Activated effector memory CD4-positive, alpha-beta T cell treated with anti-CD3 and anti-CD28 coated beads, Interleukin-2, amount 50 U/mL, for 16 hours (primary cell): ENCODE results near the gene PRDM2.

Source experiments
- DNase-seq: peaks from one replicate; pipeline ENCODE4 v3.0.0-alpha.2; 2020

Gene PRDM2

DNA sequence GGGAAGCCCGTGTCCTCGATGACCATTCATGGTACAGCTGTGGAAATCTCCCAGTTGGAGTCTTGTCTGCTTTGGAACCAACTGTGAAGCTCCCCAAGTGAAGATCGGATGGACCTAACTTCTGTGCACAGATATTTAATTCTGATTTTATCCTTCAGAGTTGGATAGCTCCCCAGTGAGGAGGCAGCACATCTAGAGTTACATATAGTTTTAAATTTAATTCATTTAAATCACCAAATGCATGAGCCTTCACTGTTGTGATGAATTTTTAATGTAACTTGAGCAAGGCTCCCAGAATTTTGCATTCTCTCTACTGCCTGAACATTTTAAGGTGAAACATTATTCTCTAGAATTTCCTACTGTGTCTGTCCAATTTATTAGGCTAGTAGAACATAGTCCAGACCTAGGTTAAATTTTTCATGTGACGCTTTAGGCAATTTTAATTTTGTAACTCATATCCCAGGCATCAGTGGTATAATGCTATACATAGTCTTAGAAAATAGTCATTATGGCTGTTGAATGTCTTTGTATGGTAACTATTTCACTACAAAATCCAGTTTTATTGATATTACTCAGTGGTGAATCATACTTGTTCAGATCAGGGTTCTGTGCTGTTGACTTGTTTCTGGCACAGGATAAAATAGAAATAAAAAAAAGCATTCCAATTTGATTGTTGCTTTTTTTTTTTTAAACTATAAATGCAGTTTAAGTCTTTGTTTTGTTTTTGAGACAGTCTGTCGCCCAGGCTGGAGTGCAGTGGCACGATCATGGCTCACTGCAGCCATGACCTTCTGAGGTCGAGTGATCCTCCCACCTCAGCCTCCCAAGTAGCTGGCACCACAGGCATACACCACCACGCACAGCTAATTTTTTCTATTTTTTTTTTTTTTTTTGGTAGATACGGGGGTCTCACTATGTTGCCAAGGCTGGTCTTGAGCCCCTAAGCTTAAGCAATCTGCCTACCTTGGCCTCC, 66.9 kb downstream of the PRDM2 start:
- no peak for DNase-seq

DNA sequence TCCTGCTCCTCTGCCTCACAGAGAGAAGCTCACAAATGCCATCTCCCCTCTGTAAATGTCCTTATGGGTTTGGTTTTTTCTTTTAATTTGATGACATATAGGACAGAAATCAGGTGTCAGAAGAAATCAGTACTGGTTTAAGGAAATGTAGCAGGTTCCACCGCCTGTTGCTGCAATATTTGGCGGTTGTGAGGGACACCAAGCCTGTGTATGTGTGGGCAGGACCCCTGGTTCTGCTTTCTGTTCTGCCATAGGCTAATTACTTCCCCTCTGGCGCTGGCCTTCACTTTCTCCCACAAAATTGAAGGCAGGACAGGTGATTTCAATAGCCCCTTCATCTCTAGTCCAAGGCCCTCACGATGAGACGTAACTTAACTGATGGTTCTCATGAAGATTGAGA, 69.2 kb downstream of the PRDM2 start:
- no peak for DNase-seq

DNA sequence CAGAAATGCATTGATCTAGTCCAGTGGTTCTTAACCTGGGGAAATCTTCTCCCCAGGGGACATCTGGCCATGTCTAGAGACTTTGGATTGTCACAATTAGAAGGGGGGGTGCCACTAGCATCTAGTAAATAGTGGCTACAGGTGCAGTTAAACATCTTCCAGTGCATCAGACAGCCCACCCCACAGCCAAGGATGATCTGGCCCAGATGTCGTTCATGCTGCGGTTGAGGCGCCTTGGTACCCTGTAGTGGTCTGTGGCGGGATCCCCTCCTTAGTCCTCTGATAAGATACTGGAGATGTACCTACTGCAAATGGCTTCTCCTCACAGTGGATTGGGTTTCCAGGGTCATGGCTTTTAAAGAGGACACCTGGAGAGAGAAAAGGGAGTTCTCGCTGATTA, 69.8 kb downstream of the PRDM2 start:
- DNase-seq = no peak

DNA sequence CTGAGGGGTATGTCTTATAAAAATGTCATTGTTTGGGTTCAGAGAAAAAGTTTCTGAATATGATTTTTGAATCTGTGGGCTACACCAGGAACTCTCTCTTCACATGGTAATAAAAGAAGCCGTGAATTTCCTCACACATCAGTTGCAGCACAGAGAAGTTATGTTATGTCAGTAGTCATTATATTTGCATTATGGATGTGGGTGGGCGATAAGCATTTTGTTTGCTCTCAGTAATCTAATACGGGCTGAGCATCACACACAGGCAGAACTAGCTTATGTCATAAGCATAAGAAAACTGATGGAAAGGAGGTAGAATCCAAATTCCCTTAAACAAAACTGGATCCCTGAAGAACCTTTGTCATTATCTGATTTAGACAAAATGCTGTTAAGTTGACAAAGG, 70.8 kb downstream of the PRDM2 start:
- DNase-seq = no peak

DNA sequence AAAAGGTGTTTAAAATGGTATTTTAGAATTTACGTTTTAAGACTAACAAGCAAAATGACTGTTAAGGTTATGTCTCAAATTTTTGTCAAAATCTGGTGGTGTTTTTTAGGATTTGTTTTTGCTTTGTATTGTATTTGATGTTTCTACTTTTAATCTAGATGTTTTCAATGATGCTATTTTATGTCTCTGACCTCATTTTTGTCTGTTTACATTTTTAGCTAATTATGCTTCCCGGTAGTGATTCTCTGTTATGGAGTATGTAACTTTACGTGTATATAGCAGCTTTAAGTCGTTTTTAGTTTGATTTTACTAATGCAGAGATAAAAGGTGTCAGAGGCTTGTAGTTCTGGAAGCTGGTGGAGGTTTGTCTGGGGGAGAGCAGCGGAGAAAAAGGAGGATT, 71.8 kb downstream of the PRDM2 start:
- no peak for DNase-seq

DNA sequence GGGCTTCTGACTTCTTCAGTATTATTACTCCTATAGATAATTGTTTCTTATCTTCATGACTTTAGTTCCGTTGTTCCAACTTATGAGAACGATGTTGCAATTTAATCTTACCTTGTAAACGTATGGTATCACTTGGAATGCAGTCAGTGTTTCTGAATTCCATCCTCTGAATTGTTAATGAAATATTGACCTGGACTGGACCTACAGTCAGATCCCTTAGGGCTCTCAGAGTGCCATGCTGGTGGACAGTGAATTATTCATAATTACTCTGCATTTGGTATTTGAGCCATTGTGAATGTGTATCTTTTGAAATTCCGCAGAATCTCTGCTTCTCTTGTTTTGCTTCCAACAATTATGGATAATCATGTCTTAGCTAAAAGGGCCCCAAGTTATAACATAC, 72.3 kb downstream of the PRDM2 start:
- DNase-seq = no peak

DNA sequence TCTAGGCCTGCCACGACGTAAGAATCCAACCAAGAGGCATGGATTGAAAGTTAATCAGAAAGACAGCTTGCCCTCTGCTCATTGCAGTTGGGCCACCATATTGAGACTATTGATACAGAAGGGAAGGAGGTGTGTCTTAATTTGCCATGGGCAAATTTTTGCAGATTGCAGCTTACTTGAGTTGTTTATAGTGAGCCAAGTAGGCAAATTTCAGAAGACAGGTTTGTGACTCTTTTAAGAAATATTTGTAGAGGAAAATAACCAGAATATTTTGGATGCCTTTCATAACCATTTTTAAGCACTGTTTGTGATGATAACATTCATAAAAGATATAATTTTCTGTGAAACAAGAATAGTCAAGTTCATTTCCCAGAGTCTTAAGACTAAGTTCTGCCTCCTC, 74.1 kb downstream of the PRDM2 start:
- no peak for DNase-seq

DNA sequence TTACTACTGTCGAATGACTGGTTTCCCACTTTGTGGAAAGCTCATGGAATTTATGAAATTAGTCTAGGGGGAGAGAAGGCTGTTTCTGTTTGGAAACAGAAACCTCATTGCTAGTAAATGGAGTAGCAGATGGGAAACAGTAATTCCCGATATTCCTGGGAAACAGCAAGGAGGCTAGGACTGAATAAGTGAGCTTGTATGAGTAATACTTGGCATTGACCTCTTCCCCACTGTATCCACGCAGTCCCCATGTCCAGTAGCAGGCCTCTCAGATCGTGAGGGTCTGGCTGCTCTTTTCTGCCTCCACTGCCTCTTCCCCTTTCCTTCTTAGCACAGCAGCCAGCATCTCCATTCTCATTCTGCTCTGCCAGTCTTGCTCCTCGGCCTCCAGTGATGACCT, 75.5 kb downstream of the PRDM2 start:
- DNase-seq = no peak

DNA sequence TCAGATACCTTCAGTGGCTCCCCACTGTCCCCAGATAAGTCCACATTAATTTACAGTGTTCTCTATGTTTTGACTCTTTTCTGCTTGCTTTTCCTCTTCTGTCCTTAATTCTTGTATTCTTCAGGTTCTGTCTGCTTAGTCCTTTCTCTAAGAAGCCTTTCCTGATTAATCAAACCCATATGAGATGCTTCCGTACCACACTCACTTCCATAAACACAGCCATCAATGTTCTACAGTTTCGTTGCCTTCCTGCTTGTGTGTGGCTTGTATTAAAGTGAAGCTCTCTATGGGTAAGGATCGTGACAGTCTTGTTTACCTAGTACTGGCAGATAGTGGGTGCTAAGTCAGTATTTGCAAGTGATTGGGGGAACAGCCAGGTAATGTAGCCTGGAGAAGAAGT, 75.9 kb downstream of the PRDM2 start:
- no peak for DNase-seq

DNA sequence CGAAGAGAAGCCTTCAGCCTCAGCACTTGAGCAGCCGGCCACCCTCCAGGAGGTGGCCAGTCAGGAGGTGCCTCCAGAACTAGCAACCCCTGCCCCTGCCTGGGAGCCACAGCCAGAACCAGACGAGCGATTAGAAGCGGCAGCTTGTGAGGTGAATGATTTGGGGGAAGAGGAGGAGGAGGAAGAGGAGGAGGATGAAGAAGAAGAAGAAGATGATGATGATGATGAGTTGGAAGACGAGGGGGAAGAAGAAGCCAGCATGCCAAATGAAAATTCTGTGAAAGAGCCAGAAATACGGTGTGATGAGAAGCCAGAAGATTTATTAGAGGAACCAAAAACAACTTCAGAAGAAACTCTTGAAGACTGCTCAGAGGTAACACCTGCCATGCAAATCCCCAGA, 78.4 kb downstream of the PRDM2 start:
- no peak for DNase-seq

DNA sequence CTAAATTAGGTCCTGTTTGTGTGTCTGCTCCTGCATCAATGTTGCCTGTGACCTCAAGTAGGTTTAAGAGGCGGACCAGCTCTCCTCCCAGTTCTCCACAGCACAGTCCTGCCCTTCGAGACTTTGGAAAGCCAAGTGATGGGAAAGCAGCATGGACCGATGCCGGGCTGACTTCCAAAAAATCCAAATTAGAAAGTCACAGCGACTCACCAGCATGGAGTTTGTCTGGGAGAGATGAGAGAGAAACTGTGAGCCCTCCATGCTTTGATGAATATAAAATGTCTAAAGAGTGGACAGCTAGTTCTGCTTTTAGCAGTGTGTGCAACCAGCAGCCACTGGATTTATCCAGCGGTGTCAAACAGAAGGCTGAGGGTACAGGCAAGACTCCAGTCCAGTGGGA, 79.9 kb downstream of the PRDM2 start:
- no peak for DNase-seq

DNA sequence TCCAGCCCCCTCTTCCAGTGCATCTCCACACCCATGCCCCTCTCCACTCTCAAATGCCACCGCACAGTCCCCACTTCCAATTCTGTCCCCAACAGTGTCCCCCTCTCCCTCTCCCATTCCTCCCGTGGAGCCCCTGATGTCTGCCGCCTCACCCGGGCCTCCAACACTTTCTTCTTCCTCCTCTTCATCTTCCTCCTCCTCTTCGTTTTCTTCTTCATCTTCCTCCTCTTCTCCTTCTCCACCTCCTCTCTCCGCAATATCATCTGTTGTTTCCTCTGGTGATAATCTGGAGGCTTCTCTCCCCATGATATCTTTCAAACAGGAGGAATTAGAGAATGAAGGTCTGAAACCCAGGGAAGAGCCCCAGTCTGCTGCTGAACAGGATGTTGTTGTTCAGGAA, 80.8 kb downstream of the PRDM2 start:
- DNase-seq = no peak

DNA sequence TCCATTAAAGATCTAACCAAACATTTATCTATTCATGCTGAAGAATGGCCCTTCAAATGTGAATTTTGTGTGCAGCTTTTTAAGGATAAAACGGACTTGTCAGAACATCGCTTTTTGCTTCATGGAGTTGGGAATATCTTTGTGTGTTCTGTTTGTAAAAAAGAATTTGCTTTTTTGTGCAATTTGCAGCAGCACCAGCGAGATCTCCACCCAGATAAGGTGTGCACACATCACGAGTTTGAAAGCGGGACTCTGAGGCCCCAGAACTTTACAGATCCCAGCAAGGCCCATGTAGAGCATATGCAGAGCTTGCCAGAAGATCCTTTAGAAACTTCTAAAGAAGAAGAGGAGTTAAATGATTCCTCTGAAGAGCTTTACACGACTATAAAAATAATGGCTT, 81.2 kb downstream of the PRDM2 start:
- DNase-seq = no peak

DNA sequence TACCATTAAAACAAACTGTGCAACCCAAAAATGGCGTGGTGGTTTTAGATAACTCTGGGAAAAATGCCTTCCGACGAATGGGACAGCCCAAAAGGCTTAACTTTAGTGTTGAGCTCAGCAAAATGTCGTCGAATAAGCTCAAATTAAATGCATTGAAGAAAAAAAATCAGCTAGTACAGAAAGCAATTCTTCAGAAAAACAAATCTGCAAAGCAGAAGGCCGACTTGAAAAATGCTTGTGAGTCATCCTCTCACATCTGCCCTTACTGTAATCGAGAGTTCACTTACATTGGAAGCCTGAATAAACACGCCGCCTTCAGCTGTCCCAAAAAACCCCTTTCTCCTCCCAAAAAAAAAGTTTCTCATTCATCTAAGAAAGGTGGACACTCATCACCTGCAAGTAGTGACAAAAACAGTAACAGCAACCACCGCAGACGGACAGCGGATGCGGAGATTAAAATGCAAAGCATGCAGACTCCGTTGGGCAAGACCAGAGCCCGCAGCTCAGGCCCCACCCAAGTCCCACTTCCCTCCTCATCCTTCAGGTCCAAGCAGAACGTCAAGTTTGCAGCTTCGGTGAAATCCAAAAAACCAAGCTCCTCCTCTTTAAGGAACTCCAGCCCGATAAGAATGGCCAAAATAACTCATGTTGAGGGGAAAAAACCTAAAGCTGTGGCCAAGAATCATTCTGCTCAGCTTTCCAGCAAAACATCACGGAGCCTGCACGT, 82.1 kb downstream of the PRDM2 start:
- no peak for DNase-seq

DNA sequence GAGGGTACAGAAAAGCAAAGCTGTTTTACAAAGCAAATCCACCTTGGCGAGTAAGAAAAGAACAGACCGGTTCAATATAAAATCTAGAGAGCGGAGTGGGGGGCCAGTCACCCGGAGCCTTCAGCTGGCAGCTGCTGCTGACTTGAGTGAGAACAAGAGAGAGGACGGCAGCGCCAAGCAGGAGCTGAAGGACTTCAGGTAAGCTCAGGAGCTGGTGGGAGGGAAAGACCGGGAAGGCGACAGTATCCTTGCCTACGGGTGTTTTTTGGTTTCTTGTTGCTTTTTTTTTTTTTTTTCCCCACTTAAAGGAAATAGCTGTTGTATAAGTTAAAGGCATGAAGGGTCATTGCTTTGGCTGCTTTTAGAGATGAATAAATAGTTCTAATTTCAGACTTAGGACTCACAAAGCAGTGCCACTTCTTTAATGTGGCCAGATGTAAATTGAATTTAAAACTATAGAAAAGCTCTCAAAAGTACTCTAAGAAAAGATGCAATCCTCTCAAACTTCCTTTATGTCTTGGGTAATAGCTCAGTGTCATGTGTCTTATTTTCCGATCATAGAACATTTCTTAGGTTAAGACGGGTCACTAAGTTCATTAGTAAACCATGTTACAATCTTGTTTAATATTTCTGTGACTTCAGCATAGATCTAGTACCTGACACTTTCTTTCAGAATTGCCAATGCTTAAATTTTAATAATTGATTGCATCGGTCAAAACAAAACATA, 82.8 kb downstream of the PRDM2 start:
- no peak for DNase-seq

DNA sequence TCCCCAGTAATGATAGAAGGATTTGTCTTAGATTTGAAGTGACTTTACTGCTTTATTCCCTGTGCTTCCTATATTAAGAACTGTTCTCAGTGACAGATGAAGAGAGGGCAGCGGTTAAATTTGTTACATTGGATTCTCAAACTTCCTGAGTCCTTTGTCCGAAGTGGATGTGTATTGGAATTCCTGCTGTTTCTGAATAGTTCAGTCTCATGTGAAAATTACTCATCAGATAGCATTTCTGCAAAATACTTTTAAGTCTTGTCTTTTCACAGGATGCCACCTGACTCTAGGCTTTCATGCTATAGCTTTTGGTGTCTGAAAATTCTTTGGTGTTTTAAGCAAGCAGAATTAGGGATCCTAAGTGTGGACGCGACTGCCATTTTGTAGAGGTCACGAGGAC, 83.6 kb downstream of the PRDM2 start:
- DNase-seq = no peak

DNA sequence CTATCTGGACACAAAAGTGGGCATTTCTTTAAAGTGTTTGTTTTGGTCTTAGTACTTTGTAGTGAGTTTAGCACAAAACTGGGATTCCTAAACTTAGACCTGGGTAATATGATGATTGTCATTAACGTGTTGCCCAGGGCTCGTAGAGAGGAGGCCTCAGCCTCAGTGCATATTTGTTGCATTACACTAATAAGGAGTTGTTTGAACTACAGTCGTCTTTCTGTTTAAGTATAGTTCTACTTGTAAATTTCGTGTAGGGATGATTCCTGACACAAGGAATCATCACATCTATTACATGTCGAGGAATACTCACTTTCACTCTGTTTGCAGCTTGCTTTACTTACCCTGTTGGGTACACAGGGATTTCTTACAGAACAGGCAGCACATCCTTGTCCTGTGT, 85.0 kb downstream of the PRDM2 start:
- DNase-seq = no peak

DNA sequence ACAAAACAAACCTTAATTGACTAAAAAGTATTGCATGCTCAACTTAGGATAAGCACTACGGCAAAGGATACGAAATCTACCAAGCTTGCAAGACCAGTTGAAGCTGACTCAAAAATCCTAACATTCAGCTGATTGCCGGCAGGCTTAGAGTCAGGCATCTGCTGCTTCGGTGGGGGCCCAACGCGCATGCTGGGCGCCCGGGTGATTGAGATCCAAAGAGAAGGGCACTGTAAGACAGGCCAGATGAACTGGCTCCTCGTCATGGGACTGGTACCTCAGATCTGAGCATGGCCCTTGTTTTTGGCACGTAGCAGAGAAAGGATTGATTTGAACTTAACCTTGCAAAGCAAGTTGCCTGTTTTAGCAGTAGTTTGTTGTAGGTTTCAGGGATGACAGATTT, 86.6 kb downstream of the PRDM2 start:
- no peak for DNase-seq

DNA sequence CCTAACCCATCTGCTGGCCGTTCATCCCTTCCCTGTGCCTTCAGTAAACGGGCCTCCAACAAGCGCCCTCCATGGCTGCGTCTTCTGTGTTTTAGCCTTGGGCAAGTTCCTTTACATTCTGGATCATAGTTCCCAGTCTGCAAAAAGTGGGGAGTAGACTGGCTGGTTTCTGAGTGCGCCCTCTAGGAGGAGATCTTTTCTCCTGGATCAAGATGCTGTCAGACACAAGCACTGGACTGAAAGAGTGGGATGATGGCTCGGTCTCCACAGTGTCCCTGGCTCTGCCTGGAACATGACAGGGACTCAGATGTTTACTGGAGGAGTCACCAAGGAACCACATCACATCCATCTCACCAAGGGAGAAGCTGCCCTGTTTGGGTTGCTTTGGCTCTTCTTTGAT, 88.8 kb downstream of the PRDM2 start:
- DNase-seq = no peak

DNA sequence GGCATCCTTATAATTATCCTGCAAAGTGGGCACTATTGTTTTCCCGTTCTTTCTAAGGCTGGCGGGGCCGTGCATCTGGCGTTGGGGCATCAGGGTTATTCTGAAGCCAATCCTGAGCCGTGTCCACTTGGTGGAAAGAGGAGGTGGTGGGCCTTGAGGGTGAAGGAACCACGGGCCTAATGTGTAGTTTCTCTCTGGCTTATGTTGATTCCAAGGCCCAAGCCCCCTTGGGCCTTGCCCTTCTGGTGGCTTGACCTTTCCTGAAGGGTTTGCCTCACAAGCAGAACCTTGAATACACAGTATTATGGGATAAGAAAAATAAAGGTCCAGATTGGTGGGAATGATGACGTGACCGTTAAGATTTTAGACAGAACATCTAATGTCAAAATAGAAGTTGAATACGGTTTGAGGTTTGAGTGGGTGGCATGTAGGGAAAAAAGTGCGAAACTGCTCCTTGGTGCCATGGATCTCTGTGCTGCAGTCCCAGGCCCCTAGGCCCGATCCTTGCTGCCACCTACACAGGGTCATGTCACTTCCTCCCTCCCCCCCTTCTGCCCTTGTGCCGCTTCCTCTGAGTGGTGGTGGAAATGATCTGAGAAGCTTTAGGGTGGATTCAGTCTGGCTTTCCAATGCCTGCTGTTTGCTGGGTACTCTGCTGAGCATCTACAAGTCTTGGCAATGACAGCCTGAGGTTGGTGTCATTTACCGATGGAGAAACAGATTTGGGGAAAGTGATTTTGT, 90.5 kb downstream of the PRDM2 start:
- DNase-seq = no peak

DNA sequence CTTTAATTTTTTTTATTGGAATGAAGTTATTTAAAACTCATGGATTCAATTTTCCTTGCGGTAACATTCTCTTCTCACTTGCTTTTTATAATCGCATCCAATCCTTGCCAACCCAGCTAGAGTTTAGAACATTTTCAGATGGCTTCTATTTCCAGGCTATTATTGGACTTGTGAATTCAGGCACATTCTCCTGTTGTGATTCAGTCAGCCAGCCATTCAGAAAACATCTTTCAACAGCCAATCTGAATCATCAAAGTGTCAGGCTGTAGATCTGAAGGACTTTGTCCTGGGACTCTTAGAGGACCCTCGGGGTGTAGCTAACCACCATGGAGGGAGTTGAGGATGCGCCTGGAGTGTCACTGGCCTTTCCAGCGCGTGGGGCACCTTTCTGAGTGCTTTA, 92.4 kb downstream of the PRDM2 start:
- DNase-seq = no peak

DNA sequence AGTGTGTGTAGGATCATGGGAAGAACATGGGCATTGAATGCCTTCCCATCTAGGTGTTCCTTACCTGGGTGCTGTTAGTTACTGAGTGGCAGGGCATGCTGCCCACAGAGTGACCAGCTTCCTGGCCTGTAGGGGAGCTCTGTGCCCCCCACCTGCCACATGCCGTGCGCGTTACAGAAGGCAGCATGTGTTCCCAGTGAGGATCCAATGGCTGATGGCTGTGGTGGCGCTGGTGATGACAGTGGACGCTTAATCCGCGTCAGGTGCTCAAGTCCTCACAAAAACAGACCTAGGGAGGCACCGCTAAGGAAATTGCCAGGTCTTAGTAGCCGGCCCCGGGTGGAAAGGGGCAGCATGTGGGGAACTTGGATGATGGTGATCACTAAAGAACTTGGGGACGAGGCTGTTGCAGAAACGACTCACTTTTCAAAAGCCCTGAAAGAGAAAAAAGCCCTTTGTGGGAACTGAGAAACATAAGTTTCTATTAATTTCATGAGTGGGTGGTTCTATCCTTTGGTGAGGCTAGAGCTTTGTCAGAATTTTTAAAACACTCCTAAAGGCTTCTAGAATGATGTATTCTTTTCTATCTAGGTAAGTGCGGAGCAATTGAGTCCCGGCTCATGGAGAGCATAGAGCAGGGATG, 93.2 kb downstream of the PRDM2 start:
- DNase-seq = no peak
